Gastroesophageal sphincter (tissue), 3 donors: ENCODE results near the gene BEX2.

Source experiments
- POLR2A ChIP-seq, 2 donors: fragments of 450-650 bp; IDR thresholded peaks; one replicate each; pipeline ENCODE4 v1.6.1; 2017; ENCODE audit warnings: antibody characterized with exemption in 2 of 2, mild to moderate bottlenecking in 2 of 2, moderate library complexity in 1 of 2
- POLR2AphosphoS5 ChIP-seq: sonication (generic); formaldehyde crosslinking; IDR thresholded peaks from one replicate; pipeline ENCODE4 v1.6.1; 2017; ENCODE audit warnings: antibody characterized with exemption
- TF ChIP-seq, protein P1 (sequence below), 4 experiments: fragments of 200-600 bp in 2 of 4; fragments of 450-650 bp in 2 of 4; sonication (generic) in 1 of 4; IDR thresholded peaks; one replicate each; pipeline ENCODE4 v1.5.1; 2017 to 2019; ENCODE audit warnings: antibody characterized with exemption in 4 of 4, mild to moderate bottlenecking in 2 of 4, moderate library complexity in 2 of 4

DNA sequence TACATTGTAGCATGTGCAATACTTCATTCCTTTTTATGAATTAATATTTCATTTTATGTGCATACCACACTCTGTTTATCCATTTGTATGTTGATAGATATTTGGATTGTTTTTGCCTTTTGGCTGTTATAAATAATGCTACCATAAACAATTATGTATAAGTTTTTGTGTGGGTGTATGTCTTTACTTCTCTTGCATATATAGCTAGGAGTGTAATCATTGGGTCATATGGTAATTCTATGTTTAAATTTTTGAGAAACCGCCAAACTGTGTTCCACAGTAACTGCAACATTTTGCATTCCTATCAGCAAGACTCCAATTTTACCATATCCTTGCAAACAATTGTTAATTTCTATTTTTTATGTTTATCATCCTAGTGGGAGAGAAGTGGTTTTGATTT, 31.2 kb downstream of the BEX2 start:
- TF ChIP-seq, protein P1, sequence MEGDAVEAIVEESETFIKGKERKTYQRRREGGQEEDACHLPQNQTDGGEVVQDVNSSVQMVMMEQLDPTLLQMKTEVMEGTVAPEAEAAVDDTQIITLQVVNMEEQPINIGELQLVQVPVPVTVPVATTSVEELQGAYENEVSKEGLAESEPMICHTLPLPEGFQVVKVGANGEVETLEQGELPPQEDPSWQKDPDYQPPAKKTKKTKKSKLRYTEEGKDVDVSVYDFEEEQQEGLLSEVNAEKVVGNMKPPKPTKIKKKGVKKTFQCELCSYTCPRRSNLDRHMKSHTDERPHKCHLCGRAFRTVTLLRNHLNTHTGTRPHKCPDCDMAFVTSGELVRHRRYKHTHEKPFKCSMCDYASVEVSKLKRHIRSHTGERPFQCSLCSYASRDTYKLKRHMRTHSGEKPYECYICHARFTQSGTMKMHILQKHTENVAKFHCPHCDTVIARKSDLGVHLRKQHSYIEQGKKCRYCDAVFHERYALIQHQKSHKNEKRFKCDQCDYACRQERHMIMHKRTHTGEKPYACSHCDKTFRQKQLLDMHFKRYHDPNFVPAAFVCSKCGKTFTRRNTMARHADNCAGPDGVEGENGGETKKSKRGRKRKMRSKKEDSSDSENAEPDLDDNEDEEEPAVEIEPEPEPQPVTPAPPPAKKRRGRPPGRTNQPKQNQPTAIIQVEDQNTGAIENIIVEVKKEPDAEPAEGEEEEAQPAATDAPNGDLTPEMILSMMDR (IDR thresholded peaks at IDR 0.05) = no peak
- TF ChIP-seq POLR2AphosphoS5 = no peak
- no peak for TF ChIP-seq POLR2A (IDR thresholded peaks at IDR 0.05)
